Adrenal gland (tissue), 5 donors: ENCODE results near the gene HCRTR2.

Experiments used
- POLR2A ChIP-seq, 2 donors: fragments of 450-650 bp; IDR thresholded peaks; one replicate each; pipeline ENCODE4 v1.6.1; 2017; ENCODE audit warnings: antibody characterized with exemption in 2 of 2, mild to moderate bottlenecking in 2 of 2, moderate library complexity in 1 of 2
- TF ChIP-seq, protein P1 (sequence below), 6 experiments: fragments of 450-650 bp in 4 of 6; fragments of 200-600 bp in 2 of 6; sonication (generic) in 1 of 6; IDR thresholded peaks; 1 replicate in 5 of 6; 2 replicates in 1 of 6; pipeline versions ENCODE4 v1.5.1 to v1.8.0; 2016 to 2021; ENCODE audit warnings: antibody characterized with exemption in 6 of 6, mild to moderate bottlenecking in 2 of 6, moderate library complexity in 1 of 6
- donor health status: DM: no; HTN: no; CAD: no.

DNA sequence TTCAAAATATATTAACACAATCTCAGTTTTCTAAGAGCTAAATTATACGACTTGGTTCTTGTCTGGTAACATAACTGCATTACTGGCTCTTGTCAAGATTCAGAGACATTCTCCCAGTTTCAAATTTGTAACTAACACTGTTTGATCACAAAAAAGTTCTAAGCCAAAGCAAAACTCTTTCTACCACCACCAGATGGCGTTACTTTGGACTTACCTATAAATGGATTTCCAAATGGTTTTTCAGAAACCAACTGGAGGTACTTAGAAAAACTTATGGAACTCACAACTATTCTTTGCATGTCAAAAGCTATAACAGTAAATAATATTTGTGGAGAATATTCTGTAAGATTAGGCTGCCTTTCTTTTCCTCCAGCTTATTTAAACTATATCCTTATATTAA lies 118.8 kb downstream of the HCRTR2 start:
- TF ChIP-seq, protein P1, sequence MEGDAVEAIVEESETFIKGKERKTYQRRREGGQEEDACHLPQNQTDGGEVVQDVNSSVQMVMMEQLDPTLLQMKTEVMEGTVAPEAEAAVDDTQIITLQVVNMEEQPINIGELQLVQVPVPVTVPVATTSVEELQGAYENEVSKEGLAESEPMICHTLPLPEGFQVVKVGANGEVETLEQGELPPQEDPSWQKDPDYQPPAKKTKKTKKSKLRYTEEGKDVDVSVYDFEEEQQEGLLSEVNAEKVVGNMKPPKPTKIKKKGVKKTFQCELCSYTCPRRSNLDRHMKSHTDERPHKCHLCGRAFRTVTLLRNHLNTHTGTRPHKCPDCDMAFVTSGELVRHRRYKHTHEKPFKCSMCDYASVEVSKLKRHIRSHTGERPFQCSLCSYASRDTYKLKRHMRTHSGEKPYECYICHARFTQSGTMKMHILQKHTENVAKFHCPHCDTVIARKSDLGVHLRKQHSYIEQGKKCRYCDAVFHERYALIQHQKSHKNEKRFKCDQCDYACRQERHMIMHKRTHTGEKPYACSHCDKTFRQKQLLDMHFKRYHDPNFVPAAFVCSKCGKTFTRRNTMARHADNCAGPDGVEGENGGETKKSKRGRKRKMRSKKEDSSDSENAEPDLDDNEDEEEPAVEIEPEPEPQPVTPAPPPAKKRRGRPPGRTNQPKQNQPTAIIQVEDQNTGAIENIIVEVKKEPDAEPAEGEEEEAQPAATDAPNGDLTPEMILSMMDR (IDR thresholded peaks at IDR 0.05) = no peak
- TF ChIP-seq POLR2A (IDR thresholded peaks at IDR 0.05) = no peak
